ENCODE results near the gene HSDL1. TPM values are rescaled to one million over a fixed set of nuclear protein-coding genes. Genes with fewer than 3 reads are reported as not detected.
A peak's percentile ranks its signal among the peaks of the same experiment; 100 is the strongest.

HSDL1 gene
- total and polyA plus RNA-seq, 10 of the 15 experiments (the other 5 are each of a cell fraction or from before 2014, with no cell fraction given), result 2.0 to 13.4 (median 5.6) TPM

GRCh38 chr16:84084570-84085270, 60.3 kb downstream of the HSDL1 start (continued):
- TF ChIP-seq RAD21 (IDR thresholded peaks at IDR 0.05; ENCODE audit: insufficient read depth, low read depth, low read length) (peak; percentile 73), SRF (IDR thresholded peaks at IDR 0.05; ENCODE audit: low read depth in 2 of 2, low read length in 2 of 2) (no peak), LARP7 (IDR thresholded peaks at IDR 0.05) (0 out of 2 replicates have a peak, but pooled peaks have one; percentile 42), HSF1 (IDR thresholded peaks at IDR 0.05; ENCODE audit: low read depth, low read length) (no peak), ZBED1 (IDR thresholded peaks at IDR 0.05; ENCODE audit: borderline replicate concordance) (no peak), CBX5 (IDR thresholded peaks at IDR 0.05; ENCODE audit: low read depth) (no peak), PBX3 (IDR thresholded peaks at IDR 0.05; ENCODE audit: insufficient replicate concordance, low read depth, low read length) (no peak), CTCF (IDR thresholded peaks at IDR 0.05 in 2 of 3, conservative IDR thresholded peaks at IDR 0.05 in 1 of 3; ENCODE audit: control insufficient read depth in 2 of 3, extremely low read depth in 1 of 3, insufficient read depth in 1 of 3, low read depth in 3 of 3, low read length in 3 of 3) (peak; percentile 84 to 88 (median 84)), SPI1 (IDR thresholded peaks at IDR 0.05; ENCODE audit: borderline replicate concordance, insufficient read depth, low read depth, low read length) (no peak), NFYA (IDR thresholded peaks at IDR 0.05; ENCODE audit: borderline replicate concordance, low read depth, low read length) (no peak), USF2 (IDR thresholded peaks at IDR 0.05; ENCODE audit: borderline replicate concordance, low read depth, low read length) (no peak), TARDBP (IDR thresholded peaks at IDR 0.05; ENCODE audit: borderline replicate concordance) (no peak), ASH2L (IDR thresholded peaks at IDR 0.05; ENCODE audit: borderline replicate concordance, low read depth) (no peak), CUX1 (IDR thresholded peaks at IDR 0.05; ENCODE audit: insufficient replicate concordance, low read depth, low read length) (no peak), YBX1 (IDR thresholded peaks at IDR 0.05) (no peak), PKNOX1 (IDR thresholded peaks at IDR 0.05) (peak; percentile 22; the same call in 1 of the 2 replicates)
